ENCODE measurements around the gene PAK1.
"Not testable (repeated sequence)": the region's sequence is repeated elsewhere in the genome, so short reads cannot be mapped to it uniquely, and the experiment has no call there.

- not testable (repeated sequence) for TF ChIP-seq POLR2AphosphoS5 (IDR thresholded peaks at IDR 0.05; ENCODE audit: low read depth, low read length); MAX (IDR thresholded peaks at IDR 0.05); CTCF (IDR thresholded peaks at IDR 0.05; ENCODE audit: control extremely low read depth in 1 of 3, insufficient read depth in 1 of 3, low read depth in 1 of 3, low read length in 3 of 3); CEBPB (IDR thresholded peaks at IDR 0.05; ENCODE audit: low read depth, low read length)
Measured at GRCh38 chr11:77383349-77383748, 90.5 kb downstream of the PAK1 start.
